IPS-15b (cell line): ENCODE data around the gene PDXK.
A peak's percentile ranks its signal among the peaks of the same experiment; 100 is the strongest.
"Not testable (repeated sequence)": the region's sequence is repeated elsewhere in the genome, so short reads cannot be mapped to it uniquely, and the experiment has no call there.

Experiments
- H3K27me3 ChIP-seq: one replicate; pipeline ENCODE4 v1.6.1; 2013; ENCODE audit warnings: low read length; ENCODE audit not compliant: control insufficient read depth, insufficient read depth
- H3K36me3 ChIP-seq: one replicate; pipeline ENCODE4 v1.6.1; 2013; ENCODE audit warnings: low read length; ENCODE audit not compliant: control insufficient read depth, insufficient read depth
- H3K4me1 ChIP-seq: one replicate; pipeline ENCODE4 v1.6.1; 2013; ENCODE audit warnings: mild to moderate bottlenecking, low read length; ENCODE audit not compliant: control insufficient read depth, insufficient read depth
- H3K4me3 ChIP-seq: one replicate; pipeline ENCODE4 v1.5.1; 2013; ENCODE audit warnings: low read depth, low read length
- H3K9ac ChIP-seq: one replicate; pipeline ENCODE4 v1.6.1; 2013; ENCODE audit warnings: low read depth, mild to moderate bottlenecking, low read length
- H3K9me3 ChIP-seq: one replicate; pipeline ENCODE4 v1.6.1; 2013; ENCODE audit warnings: mild to moderate bottlenecking, low read length; ENCODE audit not compliant: control insufficient read depth, insufficient read depth

PDXK gene

DNA sequence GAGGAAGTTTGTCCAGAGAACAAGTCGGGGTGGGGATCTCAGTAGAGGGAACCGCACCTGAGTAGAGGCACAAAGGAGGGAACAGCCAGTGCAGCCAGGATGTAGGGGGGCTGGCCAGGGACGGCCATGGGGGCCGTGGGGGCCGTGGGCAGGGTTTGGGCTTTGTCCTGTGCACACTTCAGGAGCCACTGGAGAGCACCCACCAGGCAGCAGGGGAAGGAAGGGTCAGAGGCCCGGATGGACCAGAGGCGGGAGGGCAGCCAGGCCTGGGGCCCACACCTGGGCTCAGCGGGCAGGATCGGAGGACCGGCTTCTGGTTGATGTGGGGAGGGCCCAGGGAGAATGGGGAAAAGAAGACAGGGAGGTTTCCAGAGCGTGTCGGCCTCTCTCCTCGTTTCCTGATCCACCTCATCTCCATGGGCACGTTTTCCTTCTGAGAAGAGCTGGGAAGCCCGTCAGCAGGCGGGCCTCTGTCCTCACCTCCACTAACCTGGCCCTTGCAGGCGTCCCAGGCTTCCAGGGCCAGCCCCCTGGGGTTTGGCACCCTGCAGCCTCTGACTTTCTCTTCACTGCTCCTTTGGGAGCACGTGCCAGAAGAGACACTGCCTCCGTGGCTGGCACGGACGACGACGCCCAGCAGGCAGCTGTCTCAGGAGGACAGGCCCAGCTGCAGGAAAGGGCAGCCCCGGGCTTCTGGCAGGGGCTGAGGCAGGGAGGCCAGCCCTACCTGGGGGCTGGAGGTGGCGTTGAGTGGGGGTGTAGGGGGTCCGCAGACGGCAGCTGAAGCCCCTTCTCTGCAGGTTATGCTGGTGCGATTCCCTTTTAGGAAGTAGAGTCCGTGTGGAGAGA lies 16.8 kb upstream of the PDXK start:
- no peak overlapping the region for H3K4me3 ChIP-seq
- no peaks in the 10 kb centered on the region for H3K36me3 ChIP-seq
- H3K9me3 ChIP-seq: no peaks in the 10 kb centered on the region
- no peaks in the 10 kb centered on the region for H3K27me3 ChIP-seq
- no peaks in the 10 kb centered on the region for H3K4me1 ChIP-seq
- H3K9ac ChIP-seq: no peak overlapping the region

DNA sequence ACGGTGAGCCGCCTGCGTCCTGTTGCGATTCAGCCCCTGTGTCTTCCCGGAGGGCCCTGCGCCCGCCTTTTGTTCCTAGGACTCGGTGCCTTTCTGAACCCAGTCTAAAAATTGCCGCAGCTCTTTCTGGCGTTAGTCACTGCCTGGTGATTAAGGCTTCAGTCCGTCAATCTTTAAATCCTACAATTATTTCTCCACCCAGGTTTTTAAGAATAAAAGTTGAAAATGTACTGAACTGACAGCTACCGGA lies 16.2 kb upstream of the PDXK start:
- H3K4me1 ChIP-seq: no peaks in the 10 kb centered on the region
- no peaks in the 10 kb centered on the region for H3K36me3 ChIP-seq
- no peaks in the 10 kb centered on the region for H3K27me3 ChIP-seq
- H3K9ac ChIP-seq: no peak overlapping the region
- H3K9me3 ChIP-seq: no peaks in the 10 kb centered on the region
- H3K4me3 ChIP-seq: no peak overlapping the region

DNA sequence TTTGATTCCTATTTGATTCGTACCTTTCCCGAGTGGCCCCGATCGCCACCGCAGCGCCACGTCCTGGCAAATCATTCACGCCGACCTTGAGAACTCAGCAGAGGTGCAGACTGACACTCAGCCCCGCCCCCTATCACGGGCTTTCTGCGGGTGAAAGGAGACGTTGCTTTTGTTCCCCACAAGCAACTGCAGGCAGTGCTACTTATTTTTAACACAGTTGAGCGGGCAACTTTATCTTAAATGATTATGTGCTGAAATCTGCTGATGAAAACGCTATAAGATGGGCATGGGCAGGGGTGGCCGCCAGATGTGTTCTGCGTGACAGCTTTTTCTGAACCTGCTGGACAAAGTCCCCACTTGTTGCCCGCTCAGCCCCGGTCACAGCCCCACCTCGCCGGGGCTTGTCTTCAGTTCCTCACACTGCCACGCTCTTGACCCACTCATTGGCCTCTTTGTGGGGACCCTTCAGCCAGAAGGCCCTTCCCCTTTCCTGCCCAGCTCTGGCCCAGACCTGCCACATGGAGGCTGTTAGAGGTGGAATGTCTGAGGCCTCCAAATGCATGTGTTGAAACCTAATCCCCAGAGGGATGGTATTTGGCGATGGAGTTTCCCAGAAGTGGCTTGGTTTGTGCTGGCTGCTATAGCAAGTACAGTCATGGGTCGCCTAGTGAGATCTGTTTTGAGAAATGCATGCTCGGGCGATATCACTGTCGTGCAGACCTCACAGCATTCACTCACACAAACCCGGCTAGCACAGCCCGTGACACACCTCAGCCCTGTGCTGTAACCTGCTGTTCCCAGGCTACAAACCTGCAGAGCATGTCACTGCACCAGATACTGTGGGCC lies 15.7 kb upstream of the PDXK start:
- H3K36me3 ChIP-seq: no peaks in the 10 kb centered on the region
- no peak overlapping the region for H3K9ac ChIP-seq
- H3K4me3 ChIP-seq: no peak overlapping the region
- H3K9me3 ChIP-seq: no peaks in the 10 kb centered on the region
- no peaks in the 10 kb centered on the region for H3K27me3 ChIP-seq
- no peaks in the 10 kb centered on the region for H3K4me1 ChIP-seq

DNA sequence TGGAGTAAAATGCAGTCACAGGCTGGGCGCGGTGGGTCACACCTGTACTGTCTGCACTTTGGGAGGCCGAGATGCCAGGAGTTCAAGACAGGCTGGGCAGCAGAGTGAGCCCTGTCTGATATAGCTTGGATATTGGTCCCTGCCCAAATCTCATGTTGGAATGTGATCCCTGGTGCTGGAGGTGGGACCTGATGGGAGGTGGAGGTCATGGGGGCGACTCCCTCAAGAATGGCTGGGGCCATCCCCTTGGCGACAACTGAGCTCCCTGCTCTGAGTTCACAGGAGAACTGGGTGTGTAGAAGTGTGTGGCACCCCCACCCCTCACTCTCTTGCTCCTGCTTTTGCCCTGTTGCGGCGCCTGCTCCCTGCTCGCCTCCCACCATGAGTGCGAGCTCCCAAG lies 11.5 kb upstream of the PDXK start:
- Histone ChIP-seq H3K9ac (no peak overlapping the region), H3K9me3 (no peaks in the 10 kb centered on the region), H3K4me3 (no peak overlapping the region), H3K36me3 (no peaks in the 10 kb centered on the region), H3K4me1 (peaks cover 4% of the 10 kb centered on the region), H3K27me3 (no peaks in the 10 kb centered on the region)

DNA sequence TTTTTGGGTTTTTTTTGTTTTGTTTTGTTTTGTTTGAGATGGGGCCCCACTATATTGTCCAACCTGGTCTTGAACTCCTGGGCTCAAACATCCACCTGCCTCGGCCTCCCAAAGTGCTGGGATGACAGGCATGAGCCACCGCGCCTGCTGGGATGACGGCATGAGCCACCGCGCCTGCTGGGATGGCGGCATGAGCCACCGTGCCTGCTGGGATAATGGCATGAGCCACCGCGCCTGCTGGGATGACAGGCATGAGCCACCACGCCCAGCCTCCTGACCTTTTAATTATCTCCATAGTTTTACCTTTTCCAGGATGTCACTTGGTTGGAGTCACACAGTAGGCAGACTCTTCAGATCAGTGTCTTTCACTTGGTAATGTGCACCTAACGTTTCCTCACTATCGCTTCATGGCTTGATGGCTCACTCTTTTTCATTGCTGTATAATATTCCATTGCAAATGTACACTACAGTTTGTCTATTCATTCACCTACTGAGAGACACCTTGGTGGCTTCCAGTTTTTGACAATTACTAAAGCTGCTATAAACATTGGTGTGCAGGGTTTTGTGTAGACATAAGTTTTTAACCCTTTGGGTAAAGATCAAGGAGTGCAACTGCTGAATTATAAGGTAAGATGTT lies 10.1 kb upstream of the PDXK start:
- Histone ChIP-seq H3K36me3 (no peaks in the 10 kb centered on the region), H3K27me3 (no peaks in the 10 kb centered on the region), H3K9ac (no peak overlapping the region), H3K9me3 (no peaks in the 10 kb centered on the region), H3K4me3 (no peak overlapping the region), H3K4me1 (peaks cover 8% of the 10 kb centered on the region)

DNA sequence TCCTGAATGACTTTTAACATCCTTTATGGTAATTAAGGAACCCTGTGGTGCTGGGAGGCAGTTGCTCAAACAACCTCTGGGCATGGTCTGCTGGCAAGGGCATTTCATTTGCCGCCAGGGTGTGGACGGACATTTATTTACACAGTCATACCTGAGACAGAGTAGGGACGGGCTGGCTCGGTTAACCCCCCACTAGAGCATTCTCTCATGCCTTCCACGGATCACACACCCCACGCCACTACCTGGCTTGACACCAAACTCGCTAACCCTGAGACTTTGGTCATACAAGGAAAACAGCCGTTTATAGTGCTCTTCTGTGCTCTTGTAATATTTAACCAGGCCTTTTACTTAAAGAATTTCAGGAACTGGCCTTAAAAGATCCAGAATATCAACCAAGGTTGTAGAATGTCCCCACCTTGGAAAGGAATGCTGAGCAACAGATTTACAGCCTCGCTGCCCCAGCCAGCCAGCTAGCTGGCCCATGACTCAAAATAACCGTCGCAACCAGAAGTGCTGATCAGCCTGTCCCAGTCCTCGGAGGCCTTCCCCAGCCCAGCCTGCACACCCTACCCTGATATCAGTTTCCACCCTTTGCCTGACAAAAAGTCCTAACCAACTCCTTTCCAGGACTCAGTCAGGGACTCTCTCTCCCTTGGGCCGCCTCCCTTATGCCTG lies 6.5 kb upstream of the PDXK start:
- Histone ChIP-seq H3K9ac (no peak overlapping the region), H3K36me3 (no peaks in the 10 kb centered on the region), H3K27me3 (peaks cover 3% of the 10 kb centered on the region), H3K4me1 (peaks cover 8% of the 10 kb centered on the region), H3K4me3 (no peak overlapping the region), H3K9me3 (no peaks in the 10 kb centered on the region)

DNA sequence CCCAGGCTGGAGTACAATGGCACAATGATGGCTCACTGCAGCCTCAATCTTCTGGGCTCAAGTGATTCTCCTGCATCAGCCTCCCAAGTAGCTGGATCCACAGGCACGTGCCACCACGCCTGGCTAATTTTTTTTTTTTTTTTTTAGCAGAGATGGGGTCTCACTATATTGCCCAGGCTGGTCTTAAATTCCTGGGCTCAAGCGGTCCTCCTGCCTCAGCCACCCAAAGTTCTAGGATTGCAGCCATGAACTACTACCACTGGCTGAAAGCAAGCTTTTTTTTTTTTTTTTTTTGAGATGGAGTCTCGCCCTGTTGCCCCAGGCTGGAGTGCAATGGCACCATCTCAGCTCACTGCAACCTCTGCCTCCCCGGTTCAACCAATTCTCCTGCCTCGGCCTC lies 5.8 kb upstream of the PDXK start:
- H3K27me3 ChIP-seq, H3K9ac ChIP-seq, H3K4me1 ChIP-seq, H3K4me3 ChIP-seq, H3K36me3 ChIP-seq, H3K9me3 ChIP-seq: not testable (repeated sequence)

DNA sequence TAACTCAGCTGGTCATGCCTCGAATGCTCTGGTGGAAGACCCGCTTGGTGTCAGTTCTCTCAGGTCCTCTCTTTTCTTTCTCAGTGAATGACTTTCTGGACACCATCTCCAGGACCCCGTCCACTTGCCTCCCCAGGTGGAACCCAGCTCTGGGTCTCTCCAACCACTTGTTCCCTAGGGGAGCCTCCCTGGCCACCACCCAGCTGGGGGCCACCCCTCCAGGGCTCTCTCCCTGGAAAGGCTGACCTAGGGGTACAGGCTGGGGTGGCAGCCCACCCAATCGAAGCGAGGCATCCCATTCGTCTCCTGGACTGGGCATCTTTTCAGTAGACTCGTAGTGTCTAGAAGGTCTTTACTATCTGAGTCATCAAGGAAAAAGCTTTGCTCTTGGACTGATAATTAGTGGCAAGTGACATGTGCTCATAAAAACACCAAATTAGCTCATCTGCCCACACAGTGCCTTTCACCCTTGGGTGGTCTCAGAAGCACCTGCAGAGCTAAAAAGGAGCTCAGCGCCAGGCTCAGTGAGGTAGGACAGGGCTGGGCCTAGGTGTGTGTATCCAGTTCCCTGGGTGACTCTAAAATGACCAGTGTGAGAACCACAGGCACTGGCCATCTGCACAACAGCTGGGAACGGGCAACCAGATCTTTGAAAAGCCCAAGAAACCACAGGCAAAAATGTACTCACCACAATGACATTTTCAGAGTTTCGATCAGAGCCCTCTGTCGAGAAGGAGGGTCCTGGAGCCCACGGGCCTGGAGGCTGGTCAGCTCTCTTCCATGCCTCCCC lies 2.4 kb upstream of the PDXK start:
- Histone ChIP-seq H3K9me3 (no peaks in the 10 kb centered on the region), H3K4me3 (no peak overlapping the region), H3K4me1 (peaks cover 10% of the 10 kb centered on the region)

DNA sequence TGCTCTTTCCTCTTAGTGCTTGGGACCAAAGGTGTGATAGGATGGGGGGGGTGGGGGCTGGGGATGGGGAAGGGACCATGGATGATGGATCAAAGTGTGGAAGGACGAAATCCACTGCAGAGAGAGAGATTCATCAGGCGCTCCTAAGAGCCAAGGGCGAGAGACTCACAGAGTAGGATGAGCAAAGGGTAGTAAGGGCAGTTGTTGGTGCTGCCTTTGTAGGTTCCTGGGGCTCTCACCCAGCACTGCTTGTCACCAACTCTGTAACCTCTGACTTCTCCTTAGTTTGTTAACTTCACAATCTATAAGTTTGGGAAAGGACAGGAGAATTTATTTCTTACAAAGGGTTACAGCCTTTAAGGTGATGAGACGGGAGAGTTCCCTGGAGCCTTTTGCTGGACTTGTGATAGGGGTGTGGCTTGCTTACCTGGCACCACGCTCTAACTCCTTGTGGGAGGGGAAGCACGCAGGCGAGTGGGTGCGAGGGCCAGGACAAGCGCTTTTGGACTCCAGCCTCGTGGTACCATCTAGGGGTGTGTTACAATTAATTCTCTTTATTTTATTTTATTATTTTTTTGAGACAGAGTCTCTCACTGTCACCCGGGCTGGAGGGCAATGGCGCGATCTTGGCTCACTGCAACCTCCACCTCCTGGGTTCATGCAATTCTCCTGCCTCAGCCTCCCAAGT lies 1.6 kb upstream of the PDXK start:
- Histone ChIP-seq H3K9me3 (no peaks in the 10 kb centered on the region), H3K4me3 (no peak overlapping the region), H3K9ac (no peak overlapping the region), H3K36me3 (no peaks in the 10 kb centered on the region), H3K4me1 (peaks cover 7% of the 10 kb centered on the region), H3K27me3 (peaks cover 5% of the 10 kb centered on the region)

More for the DNA sequence above, 2.4 kb upstream of the PDXK start:
- H3K9ac ChIP-seq: no peak overlapping the region
- no peaks in the 10 kb centered on the region for H3K36me3 ChIP-seq
- peaks cover 5% of the 10 kb centered on the region for H3K27me3 ChIP-seq

DNA sequence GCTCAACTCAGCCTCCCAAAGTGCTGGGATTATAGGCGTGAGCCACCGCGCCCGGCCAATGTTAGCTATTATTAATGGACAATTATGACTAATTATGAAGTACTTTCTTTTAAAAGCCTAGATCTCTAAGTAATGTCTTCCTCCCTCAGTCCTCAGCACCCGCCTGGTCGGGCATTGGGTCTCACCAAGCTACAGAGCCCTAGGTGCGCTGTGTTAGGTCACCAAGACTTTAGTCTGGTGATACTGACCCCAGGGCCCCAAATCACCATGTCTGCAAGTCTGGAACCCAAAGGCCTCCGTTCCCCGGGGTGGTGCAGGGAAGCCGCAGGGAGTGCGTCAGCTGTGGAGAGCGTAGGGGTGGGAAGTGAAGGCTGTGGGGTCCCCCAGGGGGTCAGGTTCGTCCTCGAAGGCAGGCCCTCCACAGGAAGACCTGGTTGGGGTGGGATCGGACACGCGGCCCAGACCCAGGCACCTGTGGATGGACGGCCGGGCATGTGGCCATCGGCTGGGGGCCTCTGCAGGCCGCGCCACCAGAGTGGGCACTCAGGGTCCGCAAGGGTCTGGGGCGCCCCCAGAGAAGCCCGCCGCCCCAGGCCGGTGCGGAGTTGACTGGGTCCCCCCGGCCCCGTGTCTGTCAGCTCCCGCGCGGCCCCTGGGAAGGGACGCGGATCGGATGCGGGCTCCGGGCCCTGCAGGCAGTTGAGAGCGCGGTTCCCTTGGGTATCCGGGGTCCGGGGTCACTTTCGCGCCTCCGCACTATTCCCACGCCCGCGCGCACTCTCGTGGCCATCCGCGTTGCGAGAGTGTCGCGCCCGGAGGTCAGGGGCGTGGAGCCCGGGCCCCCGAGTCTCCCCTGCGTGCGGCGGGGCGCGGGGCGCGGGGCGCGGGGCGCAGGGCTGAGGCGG lies 710 bp upstream of the PDXK start:
- Histone ChIP-seq H3K27me3 (peaks cover 5% of the 10 kb centered on the region), H3K4me3 (peak overlapping the region; percentile 39), H3K4me1 (peaks cover 3% of the 10 kb centered on the region), H3K9ac (no peak overlapping the region), H3K9me3 (no peaks in the 10 kb centered on the region), H3K36me3 (no peaks in the 10 kb centered on the region)
